OCI-LY1 (cell line): ENCODE measurements around the gene CC2D1A.

Experiments
- H2AFZ ChIP-seq: fragments of 200-600 bp; sonication (generic), shearing (Covaris generic); 2 replicates; pipeline ENCODE4 v1.6.0; 2014; ENCODE audit warnings: antibody characterized with exemption, mild to moderate bottlenecking, low read length
- H3F3A ChIP-seq: fragments of 200-600 bp; sonication (generic), shearing (Covaris generic); 2 replicates; pipeline ENCODE4 v1.6.0; 2014; ENCODE audit warnings: mild to moderate bottlenecking, antibody characterized with exemption, low read length, moderate library complexity; ENCODE audit not compliant: insufficient read depth
- H3K27ac ChIP-seq: fragments of 200-600 bp; sonication (generic); 2 replicates; pipeline ENCODE4 v1.5.1; 2014; ENCODE audit warnings: low read length, mixed run types, mild to moderate bottlenecking, low read depth; ENCODE audit not compliant: poor library complexity, severe bottlenecking
- H3K27me3 ChIP-seq: fragments of 200-600 bp; sonication (generic); 2 replicates; pipeline ENCODE4 v1.6.0; 2014; ENCODE audit warnings: antibody characterized with exemption, mild to moderate bottlenecking, low read length, moderate library complexity; ENCODE audit not compliant: insufficient read depth
- H3K36me3 ChIP-seq: fragments of 200-600 bp; sonication (generic); 2 replicates; pipeline ENCODE4 v1.6.1; 2014; ENCODE audit warnings: mild to moderate bottlenecking, antibody characterized with exemption, low read length, moderate library complexity, mixed read lengths; ENCODE audit not compliant: insufficient read depth
- H3K4me1 ChIP-seq: fragments of 200-600 bp; sonication (generic); 2 replicates; pipeline ENCODE4 v1.5.1; 2014; ENCODE audit warnings: mild to moderate bottlenecking, low read length, moderate library complexity; ENCODE audit not compliant: insufficient read depth, severe bottlenecking
- H3K4me2 ChIP-seq: fragments of 200-600 bp; sonication (generic), shearing (Covaris generic); 2 replicates; pipeline ENCODE4 v1.6.1; 2014; ENCODE audit warnings: low read length
- H3K4me3 ChIP-seq: fragments of 200-600 bp; sonication (generic); 2 replicates; pipeline ENCODE4 v1.5.1; 2014; ENCODE audit warnings: low read length, low read depth, mild to moderate bottlenecking, mixed read lengths; ENCODE audit not compliant: poor library complexity, severe bottlenecking
- H3K79me2 ChIP-seq: fragments of 200-600 bp; shearing (Covaris generic); 2 replicates; pipeline ENCODE4 v1.6.1; 2016; ENCODE audit warnings: mixed run types, low read length, mixed read lengths; ENCODE audit not compliant: insufficient read depth
- H3K9ac ChIP-seq: fragments of 200-600 bp; sonication (generic), shearing (Covaris generic); 2 replicates; pipeline ENCODE4 v1.6.1; 2014; ENCODE audit warnings: mild to moderate bottlenecking, low read length, mixed read lengths
- H3K9me2 ChIP-seq: fragments of 200-600 bp; sonication (generic), shearing (Covaris generic); 2 replicates; pipeline ENCODE4 v1.6.1; 2014; ENCODE audit warnings: low read depth, mild to moderate bottlenecking, low read length, mixed read lengths
- H3K9me3 ChIP-seq: fragments of 200-600 bp; shearing (Covaris generic); 2 replicates; pipeline ENCODE4 v1.6.1; 2014; ENCODE audit warnings: low read length, mixed read lengths
- H4K20me1 ChIP-seq: fragments of 200-600 bp; sonication (generic), shearing (Covaris generic); 2 replicates; pipeline ENCODE4 v1.6.0; 2016; ENCODE audit warnings: mild to moderate bottlenecking, low read length; ENCODE audit not compliant: insufficient read depth
- EZH2 ChIP-seq: fragments of 200-600 bp; sonication (generic), shearing (Covaris generic); IDR thresholded peaks from 2 replicates; pipeline ENCODE4 v1.8.0; 2017; ENCODE audit warnings: borderline replicate concordance, mixed run types, mild to moderate bottlenecking, antibody characterized with exemption, low read length, moderate library complexity, mixed read lengths
- TF ChIP-seq, protein P1 (sequence below): fragments of 200-600 bp; sonication (generic), shearing (Covaris generic); IDR thresholded peaks from 2 replicates; pipeline ENCODE4 v1.5.1; 2017; ENCODE audit warnings: mild to moderate bottlenecking, antibody characterized with exemption, low read length, moderate library complexity, mixed read lengths

The CC2D1A gene

DNA sequence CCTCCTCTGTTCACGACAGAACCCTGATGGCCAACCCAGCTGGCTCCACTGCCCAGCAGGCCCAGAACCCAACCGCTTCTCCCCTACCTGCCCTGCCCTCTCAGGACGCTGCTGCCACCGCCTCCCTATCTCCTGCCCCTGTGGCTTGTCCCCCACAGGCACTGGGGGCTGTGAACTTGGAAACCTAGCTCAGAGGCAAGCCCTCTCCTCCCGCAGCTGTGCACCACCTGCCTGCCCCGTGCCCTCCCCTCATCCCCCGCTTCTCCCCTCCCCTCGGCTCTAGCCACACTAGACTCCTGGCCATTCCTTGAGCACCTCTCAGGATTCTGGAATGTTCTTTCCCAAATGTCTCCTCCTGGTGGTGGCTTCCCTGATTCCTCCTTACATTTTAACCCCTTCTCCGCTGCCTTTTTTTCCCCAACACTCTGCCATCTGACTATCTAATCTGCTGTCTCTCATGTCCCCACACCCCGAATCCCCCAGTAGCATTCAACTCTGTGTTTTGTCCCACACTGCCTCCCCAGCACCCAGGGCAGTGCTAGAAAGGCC is 22.4 kb upstream of the CC2D1A start:
- no peaks in the 10 kb centered on the region for H3K9me2 ChIP-seq
- H3K4me2 ChIP-seq = no peak overlapping the region
- no peaks in the 10 kb centered on the region for H3F3A ChIP-seq
- H2AFZ ChIP-seq = no peak overlapping the region
- H3K4me3 ChIP-seq = no peak overlapping the region
- H3K27ac ChIP-seq = no peak overlapping the region
- H3K79me2 ChIP-seq = no peaks in the 10 kb centered on the region
- TF ChIP-seq EZH2 = no peak
- TF ChIP-seq, protein P1, sequence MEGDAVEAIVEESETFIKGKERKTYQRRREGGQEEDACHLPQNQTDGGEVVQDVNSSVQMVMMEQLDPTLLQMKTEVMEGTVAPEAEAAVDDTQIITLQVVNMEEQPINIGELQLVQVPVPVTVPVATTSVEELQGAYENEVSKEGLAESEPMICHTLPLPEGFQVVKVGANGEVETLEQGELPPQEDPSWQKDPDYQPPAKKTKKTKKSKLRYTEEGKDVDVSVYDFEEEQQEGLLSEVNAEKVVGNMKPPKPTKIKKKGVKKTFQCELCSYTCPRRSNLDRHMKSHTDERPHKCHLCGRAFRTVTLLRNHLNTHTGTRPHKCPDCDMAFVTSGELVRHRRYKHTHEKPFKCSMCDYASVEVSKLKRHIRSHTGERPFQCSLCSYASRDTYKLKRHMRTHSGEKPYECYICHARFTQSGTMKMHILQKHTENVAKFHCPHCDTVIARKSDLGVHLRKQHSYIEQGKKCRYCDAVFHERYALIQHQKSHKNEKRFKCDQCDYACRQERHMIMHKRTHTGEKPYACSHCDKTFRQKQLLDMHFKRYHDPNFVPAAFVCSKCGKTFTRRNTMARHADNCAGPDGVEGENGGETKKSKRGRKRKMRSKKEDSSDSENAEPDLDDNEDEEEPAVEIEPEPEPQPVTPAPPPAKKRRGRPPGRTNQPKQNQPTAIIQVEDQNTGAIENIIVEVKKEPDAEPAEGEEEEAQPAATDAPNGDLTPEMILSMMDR = no peak
- no peaks in the 10 kb centered on the region for H3K36me3 ChIP-seq
- H3K9ac ChIP-seq = no peak overlapping the region
- peaks cover 5% of the 10 kb centered on the region for H3K4me1 ChIP-seq
- no peaks in the 10 kb centered on the region for H3K9me3 ChIP-seq
- H3K27me3 ChIP-seq = peaks cover 9% of the 10 kb centered on the region; the same call in 1 of the 2 replicates
- H4K20me1 ChIP-seq = no peaks in the 10 kb centered on the region

DNA sequence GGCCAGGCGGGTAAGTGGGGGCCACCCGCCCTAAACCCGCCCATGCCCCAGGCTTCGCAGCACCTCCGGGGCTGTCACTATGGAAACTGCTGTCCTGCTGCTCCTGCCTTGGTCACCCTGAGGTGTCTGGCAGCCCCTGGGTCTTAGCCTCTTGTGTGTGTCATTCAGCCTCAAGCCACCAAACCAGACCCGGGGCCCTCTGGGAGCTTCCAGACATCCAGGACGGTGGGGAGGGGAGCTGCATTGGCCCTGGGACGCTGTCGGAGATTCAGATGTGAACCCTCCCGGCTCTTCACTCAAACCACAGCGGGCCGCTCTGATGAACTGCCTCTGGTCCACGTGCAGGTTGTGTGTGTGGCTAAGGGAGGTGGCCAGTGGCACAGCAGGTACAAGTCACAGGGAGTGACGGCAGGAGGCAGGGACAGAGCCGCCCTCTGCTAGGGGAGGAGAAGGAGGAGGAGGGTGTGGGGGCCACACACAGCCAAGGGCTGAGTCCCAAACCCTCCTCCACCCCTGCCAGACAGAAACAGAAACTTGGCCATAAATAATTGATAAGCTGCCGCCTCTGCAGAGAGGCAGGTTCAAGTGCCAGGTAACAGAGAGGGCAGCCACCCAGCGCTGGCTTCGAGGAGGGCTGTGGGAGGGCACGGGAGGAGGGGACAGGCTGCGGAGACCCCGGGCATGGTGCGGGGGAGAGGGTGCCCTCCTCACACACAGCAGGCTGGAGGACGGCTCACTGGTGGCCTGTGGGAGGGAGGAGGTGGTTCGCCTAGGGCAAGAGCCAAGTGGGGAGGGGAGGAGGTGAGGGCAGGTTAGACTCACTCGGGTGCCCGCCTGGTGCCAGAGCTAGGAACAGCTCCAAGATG is 21.0 kb upstream of the CC2D1A start:
- no peak overlapping the region for H3K27ac ChIP-seq
- H3K4me1 ChIP-seq = peaks cover 5% of the 10 kb centered on the region
- H3K79me2 ChIP-seq = no peaks in the 10 kb centered on the region
- H3K36me3 ChIP-seq = no peaks in the 10 kb centered on the region
- no peaks in the 10 kb centered on the region for H3K9me2 ChIP-seq
- H2AFZ ChIP-seq = no peak overlapping the region
- no peak for TF ChIP-seq EZH2
- TF ChIP-seq, protein P1 = no peak
- no peaks in the 10 kb centered on the region for H3K9me3 ChIP-seq
- H3K4me2 ChIP-seq = no peak overlapping the region
- H3K27me3 ChIP-seq = peaks cover 12% of the 10 kb centered on the region; the same call in 1 of the 2 replicates
- no peak overlapping the region for H3K9ac ChIP-seq
- H3F3A ChIP-seq = no peaks in the 10 kb centered on the region
- H3K4me3 ChIP-seq = no peak overlapping the region
- H4K20me1 ChIP-seq = no peaks in the 10 kb centered on the region

DNA sequence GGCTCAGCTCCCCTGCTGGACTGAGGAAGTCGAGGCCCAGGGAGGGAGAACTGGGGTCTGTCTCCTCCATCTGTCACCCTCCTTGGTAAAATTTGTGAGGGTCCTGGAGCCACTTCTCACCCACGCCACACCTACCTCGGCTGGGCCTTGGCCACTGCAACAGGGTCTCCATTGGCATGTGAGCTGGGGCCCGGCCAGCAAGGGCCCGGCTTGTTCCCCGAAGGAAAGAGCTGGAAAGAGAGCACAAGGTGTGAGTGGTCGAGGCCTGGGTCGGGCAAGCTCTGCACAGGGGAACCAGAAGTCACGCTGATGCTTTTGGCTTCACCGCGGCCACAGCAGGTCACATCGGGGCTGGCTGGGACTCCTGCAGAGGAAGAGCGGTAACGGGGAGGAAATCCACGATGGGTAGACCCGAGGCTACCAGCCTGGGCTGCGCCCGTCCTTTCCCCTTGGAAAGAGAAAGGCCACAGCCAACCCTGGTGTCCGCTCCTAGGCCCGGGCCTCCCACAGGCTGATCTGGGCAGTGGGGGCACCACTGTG is 20.1 kb upstream of the CC2D1A start:
- H3F3A ChIP-seq = no peaks in the 10 kb centered on the region
- H3K27me3 ChIP-seq = peaks cover 12% of the 10 kb centered on the region; the same call in 1 of the 2 replicates
- H3K9me3 ChIP-seq = no peaks in the 10 kb centered on the region
- no peak overlapping the region for H3K27ac ChIP-seq
- no peaks in the 10 kb centered on the region for H3K4me1 ChIP-seq
- H3K9me2 ChIP-seq = no peaks in the 10 kb centered on the region
- no peak overlapping the region for H2AFZ ChIP-seq
- H3K4me3 ChIP-seq = no peak overlapping the region
- no peaks in the 10 kb centered on the region for H4K20me1 ChIP-seq
- H3K9ac ChIP-seq = no peak overlapping the region
- H3K79me2 ChIP-seq = no peaks in the 10 kb centered on the region
- no peak overlapping the region for H3K4me2 ChIP-seq
- no peaks in the 10 kb centered on the region for H3K36me3 ChIP-seq
- TF ChIP-seq, protein P1 = no peak
- no peak for TF ChIP-seq EZH2
